ENCODE results near the gene C16orf54.
A peak's percentile ranks its signal among the peaks of the same experiment; 100 is the strongest.
"Not testable (repeated sequence)": the region's sequence is repeated elsewhere in the genome, so short reads cannot be mapped to it uniquely, and the experiment has no call there.

Gene C16orf54

GRCh38 chr16:29746518-29746917, 728 bp upstream of the C16orf54 start:
- not testable (repeated sequence) for H3K4me1 ChIP-seq (ENCODE audit: control insufficient read depth in 1 of 2, insufficient read depth in 2 of 2, low read length in 2 of 2); H3K4me3 ChIP-seq (ENCODE audit: low read depth in 1 of 2, low read length in 2 of 2); H3K27me3 ChIP-seq (ENCODE audit: low read depth, low read length); H3K27ac ChIP-seq (ENCODE audit: low read length); H3K36me3 ChIP-seq (ENCODE audit: control insufficient read depth in 1 of 2, insufficient read depth in 2 of 2, low read length in 2 of 2); H3K9me3 ChIP-seq (ENCODE audit: control insufficient read depth in 1 of 2, low read length in 2 of 2)

GRCh38 chr16:29745121-29745852, 503 bp downstream of the C16orf54 start:
- Histone ChIP-seq H3K27ac (ENCODE audit: low read length) (peak overlapping the region; percentile 31), H3K36me3 (ENCODE audit: control insufficient read depth in 1 of 2, insufficient read depth in 2 of 2, low read length in 2 of 2) (no peaks in the 10 kb centered on the region), H3K4me1 (ENCODE audit: control insufficient read depth in 1 of 2, insufficient read depth in 2 of 2, low read length in 2 of 2) (no peaks in the 10 kb centered on the region), H3K27me3 (ENCODE audit: low read depth, low read length) (no peaks in the 10 kb centered on the region), H3K4me3 (ENCODE audit: low read depth in 1 of 2, low read length in 2 of 2) (peak overlapping the region; percentile 42 to 56), H3K9me3 (ENCODE audit: control insufficient read depth in 1 of 2, low read length in 2 of 2) (no peaks in the 10 kb centered on the region)

DNA sequence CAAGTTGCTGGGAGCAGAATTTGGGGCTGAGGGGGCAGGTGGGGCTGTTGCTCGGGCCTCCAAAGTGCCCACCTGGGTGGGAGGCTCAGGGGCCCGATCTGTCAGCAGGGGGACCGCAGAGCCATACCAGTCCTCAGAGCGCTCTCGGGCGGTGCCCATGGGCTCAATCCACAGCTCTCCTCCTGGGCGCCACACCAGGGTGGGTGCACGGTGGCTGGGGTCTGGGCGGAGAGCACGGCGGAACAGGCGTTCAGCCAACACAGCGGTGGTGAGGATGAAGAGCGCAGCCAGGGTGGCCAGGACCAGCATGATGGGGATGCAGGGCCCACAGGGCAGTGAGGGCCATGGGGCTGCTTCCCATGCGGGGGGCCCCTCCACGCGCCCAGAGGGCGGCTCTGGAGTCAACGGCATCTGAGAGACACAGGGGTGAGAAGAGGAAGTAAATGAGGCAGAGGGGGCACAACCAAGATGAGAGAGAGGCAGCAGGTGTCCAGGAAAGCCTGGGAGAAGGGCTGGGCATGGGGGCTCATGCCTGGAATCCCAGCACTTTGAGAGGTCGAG, 1.2 kb downstream of the C16orf54 start:
- H3K36me3 ChIP-seq (ENCODE audit: control insufficient read depth in 1 of 2, insufficient read depth in 2 of 2, low read length in 2 of 2): no peaks in the 10 kb centered on the region
- no peaks in the 10 kb centered on the region for H3K4me1 ChIP-seq (ENCODE audit: control insufficient read depth in 1 of 2, insufficient read depth in 2 of 2, low read length in 2 of 2)
- no peak overlapping the region for H3K4me3 ChIP-seq (ENCODE audit: low read depth in 1 of 2, low read length in 2 of 2)
- no peaks in the 10 kb centered on the region for H3K27me3 ChIP-seq (ENCODE audit: low read depth, low read length)
- H3K9me3 ChIP-seq (ENCODE audit: control insufficient read depth in 1 of 2, low read length in 2 of 2): no peaks in the 10 kb centered on the region
- H3K27ac ChIP-seq (ENCODE audit: low read length): no peak overlapping the region

- no peak overlapping the region for H3K4me3 ChIP-seq (ENCODE audit: low read depth in 1 of 2, low read length in 2 of 2)
- no peaks in the 10 kb centered on the region for H3K9me3 ChIP-seq (ENCODE audit: control insufficient read depth in 1 of 2, low read length in 2 of 2)
- no peaks in the 10 kb centered on the region for H3K27me3 ChIP-seq (ENCODE audit: low read depth, low read length)
- H3K27ac ChIP-seq (ENCODE audit: low read length): no peak overlapping the region
- H3K36me3 ChIP-seq (ENCODE audit: control insufficient read depth in 1 of 2, insufficient read depth in 2 of 2, low read length in 2 of 2): no peaks in the 10 kb centered on the region
- H3K4me1 ChIP-seq (ENCODE audit: control insufficient read depth in 1 of 2, insufficient read depth in 2 of 2, low read length in 2 of 2): no peaks in the 10 kb centered on the region
Observed at GRCh38 chr16:29743827-29744531, 1.8 kb downstream of the C16orf54 start.

- H3K36me3 ChIP-seq (ENCODE audit: control insufficient read depth in 1 of 2, insufficient read depth in 2 of 2, low read length in 2 of 2): no peaks in the 10 kb centered on the region
- H3K27ac ChIP-seq (ENCODE audit: low read length): no peak overlapping the region
- H3K27me3 ChIP-seq (ENCODE audit: low read depth, low read length): no peaks in the 10 kb centered on the region
- no peak overlapping the region for H3K4me3 ChIP-seq (ENCODE audit: low read depth in 1 of 2, low read length in 2 of 2)
- H3K4me1 ChIP-seq (ENCODE audit: control insufficient read depth in 1 of 2, insufficient read depth in 2 of 2, low read length in 2 of 2): no peaks in the 10 kb centered on the region
- no peaks in the 10 kb centered on the region for H3K9me3 ChIP-seq (ENCODE audit: control insufficient read depth in 1 of 2, low read length in 2 of 2)
Observed at GRCh38 chr16:29743475-29743826, 2.3 kb downstream of the C16orf54 start.

- Histone ChIP-seq H3K4me1 (ENCODE audit: control insufficient read depth in 1 of 2, insufficient read depth in 2 of 2, low read length in 2 of 2) (no peaks in the 10 kb centered on the region), H3K27ac (ENCODE audit: low read length) (no peak overlapping the region)
Observed at GRCh38 chr16:29742683-29743275, 3.0 kb downstream of the C16orf54 start.

DNA sequence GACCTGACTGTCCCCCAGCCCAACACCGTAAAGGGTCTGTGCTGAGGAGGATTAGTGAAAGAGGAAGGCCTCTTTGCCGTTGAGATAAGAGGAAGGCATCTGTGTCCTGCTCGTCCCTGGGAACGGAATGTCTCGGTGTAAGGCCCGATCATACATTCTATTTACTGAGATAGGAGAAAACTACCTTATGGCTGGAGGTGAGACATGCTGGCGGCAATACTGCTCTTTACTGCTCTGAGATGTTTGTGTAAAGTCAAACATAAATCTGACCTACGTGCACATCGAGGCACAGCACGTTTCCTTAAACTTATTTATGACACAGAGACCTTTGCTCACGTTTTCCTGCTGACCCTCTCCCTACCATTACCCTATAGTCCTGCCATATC, 5.2 kb downstream of the C16orf54 start:
- not testable (repeated sequence) for H3K27ac ChIP-seq (ENCODE audit: low read length); H3K9me3 ChIP-seq (ENCODE audit: control insufficient read depth in 1 of 2, low read length in 2 of 2); H3K4me1 ChIP-seq (ENCODE audit: control insufficient read depth in 1 of 2, insufficient read depth in 2 of 2, low read length in 2 of 2); H3K36me3 ChIP-seq (ENCODE audit: control insufficient read depth in 1 of 2, insufficient read depth in 2 of 2, low read length in 2 of 2); H3K4me3 ChIP-seq (ENCODE audit: low read depth in 1 of 2, low read length in 2 of 2); H3K27me3 ChIP-seq (ENCODE audit: low read depth, low read length)

More at GRCh38 chr16:29742683-29743275, 3.0 kb downstream of the C16orf54 start:
- Histone ChIP-seq H3K36me3 (ENCODE audit: control insufficient read depth in 1 of 2, insufficient read depth in 2 of 2, low read length in 2 of 2) (no peaks in the 10 kb centered on the region), H3K9me3 (ENCODE audit: control insufficient read depth in 1 of 2, low read length in 2 of 2) (no peaks in the 10 kb centered on the region), H3K4me3 (ENCODE audit: low read depth in 1 of 2, low read length in 2 of 2) (no peak overlapping the region), H3K27me3 (ENCODE audit: low read depth, low read length) (no peaks in the 10 kb centered on the region)

GRCh38 chr16:29739927-29740629, 5.7 kb downstream of the C16orf54 start:
- not testable (repeated sequence) for H3K27ac ChIP-seq (ENCODE audit: low read length); H3K4me1 ChIP-seq (ENCODE audit: control insufficient read depth in 1 of 2, insufficient read depth in 2 of 2, low read length in 2 of 2); H3K27me3 ChIP-seq (ENCODE audit: low read depth, low read length); H3K36me3 ChIP-seq (ENCODE audit: control insufficient read depth in 1 of 2, insufficient read depth in 2 of 2, low read length in 2 of 2); H3K4me3 ChIP-seq (ENCODE audit: low read depth in 1 of 2, low read length in 2 of 2); H3K9me3 ChIP-seq (ENCODE audit: control insufficient read depth in 1 of 2, low read length in 2 of 2)

GRCh38 chr16:29738514-29738913, 7.3 kb downstream of the C16orf54 start:
- Histone ChIP-seq H3K4me3 (ENCODE audit: low read depth in 1 of 2, low read length in 2 of 2) (peak overlapping the region in 1 of 2 donors; percentile 11), H3K27me3 (ENCODE audit: low read depth, low read length) (no peaks in the 10 kb centered on the region), H3K36me3 (ENCODE audit: control insufficient read depth in 1 of 2, insufficient read depth in 2 of 2, low read length in 2 of 2) (no peaks in the 10 kb centered on the region), H3K9me3 (ENCODE audit: control insufficient read depth in 1 of 2, low read length in 2 of 2) (no peaks in the 10 kb centered on the region), H3K27ac (ENCODE audit: low read length) (no peak overlapping the region), H3K4me1 (ENCODE audit: control insufficient read depth in 1 of 2, insufficient read depth in 2 of 2, low read length in 2 of 2) (no peaks in the 10 kb centered on the region)

- H3K4me3 ChIP-seq (ENCODE audit: low read depth in 1 of 2, low read length in 2 of 2): no peak overlapping the region
- no peak overlapping the region for H3K27ac ChIP-seq (ENCODE audit: low read length)
- H3K36me3 ChIP-seq (ENCODE audit: control insufficient read depth in 1 of 2, insufficient read depth in 2 of 2, low read length in 2 of 2): no peaks in the 10 kb centered on the region
- H3K9me3 ChIP-seq (ENCODE audit: control insufficient read depth in 1 of 2, low read length in 2 of 2): no peaks in the 10 kb centered on the region
- no peaks in the 10 kb centered on the region for H3K4me1 ChIP-seq (ENCODE audit: control insufficient read depth in 1 of 2, insufficient read depth in 2 of 2, low read length in 2 of 2)
- H3K27me3 ChIP-seq (ENCODE audit: low read depth, low read length): no peaks in the 10 kb centered on the region
Observed at GRCh38 chr16:29737713-29738112, 8.1 kb downstream of the C16orf54 start.

- H3K9me3 ChIP-seq (ENCODE audit: control insufficient read depth in 1 of 2, low read length in 2 of 2): no peaks in the 10 kb centered on the region
- no peak overlapping the region for H3K27ac ChIP-seq (ENCODE audit: low read length)
- no peaks in the 10 kb centered on the region for H3K36me3 ChIP-seq (ENCODE audit: control insufficient read depth in 1 of 2, insufficient read depth in 2 of 2, low read length in 2 of 2)
- H3K4me3 ChIP-seq (ENCODE audit: low read depth in 1 of 2, low read length in 2 of 2): no peak overlapping the region
- no peaks in the 10 kb centered on the region for H3K4me1 ChIP-seq (ENCODE audit: control insufficient read depth in 1 of 2, insufficient read depth in 2 of 2, low read length in 2 of 2)
- H3K27me3 ChIP-seq (ENCODE audit: low read depth, low read length): no peaks in the 10 kb centered on the region
Observed at GRCh38 chr16:29736764-29737163, 9.0 kb downstream of the C16orf54 start.
